VCaP (cell line): ENCODE measurements around the gene SPON2.

ENCODE experiments used
- H3K27ac ChIP-seq: fragments of 450-650 bp; 2 replicates; pipeline ENCODE4 v1.5.1; 2017
- TF ChIP-seq, protein P1 (sequence below): fragments of 450-650 bp; conservative IDR thresholded peaks from 2 replicates; pipeline ENCODE4 v1.5.1; 2017; ENCODE audit warnings: mild to moderate bottlenecking, moderate library complexity

The SPON2 gene

DNA sequence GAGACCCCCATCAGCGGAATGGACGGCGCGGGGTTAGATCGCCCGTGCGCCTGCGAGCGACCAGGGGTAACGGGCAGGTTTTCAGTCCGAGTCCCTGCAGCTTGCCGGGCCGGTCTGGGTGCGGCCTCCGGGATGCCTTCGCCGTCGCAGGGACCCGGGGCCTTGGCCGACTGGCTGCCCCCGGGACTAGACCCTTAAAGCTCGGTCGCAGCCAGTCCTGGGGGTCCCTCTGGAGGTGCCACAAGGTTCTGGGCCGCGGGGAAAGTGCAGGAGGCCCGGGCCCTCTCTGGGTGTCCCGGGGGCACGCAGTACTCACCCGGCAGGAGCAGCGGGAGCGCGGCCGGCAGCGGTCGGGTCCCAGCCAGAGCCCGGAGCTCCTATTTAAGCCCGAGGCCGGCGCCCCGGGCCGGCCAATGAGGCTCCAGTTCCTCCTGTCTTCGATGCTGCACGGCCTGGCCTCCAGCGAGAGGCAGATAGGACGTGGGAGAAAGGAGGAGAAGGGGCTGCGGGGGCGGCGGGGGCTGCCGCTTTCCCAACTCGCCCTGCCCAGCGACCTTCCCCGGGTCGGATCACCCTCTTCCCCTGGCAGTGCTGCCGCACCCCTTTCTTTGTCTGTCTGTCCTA, at the start of gene SPON2:
SPON2 (minus strand) TSS at position 356 of the 624 bp plus-strand sequence.
- H3K27ac ChIP-seq: peak within 1 kb of the TSS; percentile 100
- TF ChIP-seq, protein P1, sequence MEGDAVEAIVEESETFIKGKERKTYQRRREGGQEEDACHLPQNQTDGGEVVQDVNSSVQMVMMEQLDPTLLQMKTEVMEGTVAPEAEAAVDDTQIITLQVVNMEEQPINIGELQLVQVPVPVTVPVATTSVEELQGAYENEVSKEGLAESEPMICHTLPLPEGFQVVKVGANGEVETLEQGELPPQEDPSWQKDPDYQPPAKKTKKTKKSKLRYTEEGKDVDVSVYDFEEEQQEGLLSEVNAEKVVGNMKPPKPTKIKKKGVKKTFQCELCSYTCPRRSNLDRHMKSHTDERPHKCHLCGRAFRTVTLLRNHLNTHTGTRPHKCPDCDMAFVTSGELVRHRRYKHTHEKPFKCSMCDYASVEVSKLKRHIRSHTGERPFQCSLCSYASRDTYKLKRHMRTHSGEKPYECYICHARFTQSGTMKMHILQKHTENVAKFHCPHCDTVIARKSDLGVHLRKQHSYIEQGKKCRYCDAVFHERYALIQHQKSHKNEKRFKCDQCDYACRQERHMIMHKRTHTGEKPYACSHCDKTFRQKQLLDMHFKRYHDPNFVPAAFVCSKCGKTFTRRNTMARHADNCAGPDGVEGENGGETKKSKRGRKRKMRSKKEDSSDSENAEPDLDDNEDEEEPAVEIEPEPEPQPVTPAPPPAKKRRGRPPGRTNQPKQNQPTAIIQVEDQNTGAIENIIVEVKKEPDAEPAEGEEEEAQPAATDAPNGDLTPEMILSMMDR: no peak

DNA sequence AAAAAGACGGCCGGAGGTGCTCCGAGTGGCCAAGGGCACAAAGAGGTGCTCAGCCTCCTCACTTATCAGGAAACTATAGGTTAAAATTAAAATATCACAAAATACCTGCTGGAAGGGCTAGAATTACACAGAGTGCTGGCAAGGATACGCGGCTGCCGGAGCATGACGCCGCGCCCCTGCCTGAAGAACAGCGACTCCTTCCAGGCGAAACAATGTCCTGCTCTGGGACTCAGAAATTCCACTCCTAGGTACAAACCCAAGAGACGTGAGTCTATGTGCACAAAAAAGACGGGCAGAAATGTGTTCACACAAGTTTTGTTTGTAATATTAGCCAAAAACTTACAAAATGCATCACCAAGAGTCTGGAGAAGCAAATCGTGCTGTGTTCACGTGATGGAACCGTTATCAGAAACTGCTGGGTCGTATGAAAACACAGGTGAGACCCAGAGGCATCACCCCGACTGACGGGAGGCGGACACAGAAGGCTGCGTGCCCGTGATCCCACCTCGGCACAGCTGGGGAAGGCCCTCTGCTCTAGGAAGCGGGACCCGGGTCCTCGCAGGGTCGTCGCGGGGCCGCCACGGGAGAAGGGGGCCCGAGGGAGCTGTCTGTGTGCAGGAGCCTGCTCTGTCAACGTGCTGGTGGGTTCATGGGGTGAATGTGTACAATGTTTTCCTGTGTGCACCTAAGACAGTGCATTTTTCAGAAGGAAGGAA, 48.9 kb upstream of the SPON2 start:
- H3K27ac ChIP-seq: 0 out of 2 replicates have a peak overlapping the region, but pooled peaks have one; percentile 5
- TF ChIP-seq, protein P1: no peak

DNA sequence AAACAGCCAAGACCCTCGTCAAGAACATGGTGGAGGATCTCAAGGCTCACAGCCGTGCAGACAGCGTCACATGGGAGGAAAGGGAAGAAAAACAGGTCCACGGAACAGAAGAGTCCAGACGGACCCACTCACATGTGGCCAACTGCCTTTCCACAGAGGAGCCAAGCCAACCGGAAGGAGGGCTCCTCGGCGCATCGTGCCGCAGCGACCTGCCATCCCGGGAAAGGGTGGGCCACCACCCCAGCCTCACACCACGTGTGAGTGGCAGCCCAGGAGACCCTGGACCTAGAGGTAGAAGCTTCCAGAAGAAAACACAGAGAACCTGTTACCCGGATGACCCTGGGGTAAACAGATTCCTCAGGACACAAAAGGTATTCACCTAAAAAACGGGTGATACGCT, 48.2 kb upstream of the SPON2 start:
- no peak overlapping the region; the same call in 1 of the 2 replicates for H3K27ac ChIP-seq
- TF ChIP-seq, protein P1: no peak

DNA sequence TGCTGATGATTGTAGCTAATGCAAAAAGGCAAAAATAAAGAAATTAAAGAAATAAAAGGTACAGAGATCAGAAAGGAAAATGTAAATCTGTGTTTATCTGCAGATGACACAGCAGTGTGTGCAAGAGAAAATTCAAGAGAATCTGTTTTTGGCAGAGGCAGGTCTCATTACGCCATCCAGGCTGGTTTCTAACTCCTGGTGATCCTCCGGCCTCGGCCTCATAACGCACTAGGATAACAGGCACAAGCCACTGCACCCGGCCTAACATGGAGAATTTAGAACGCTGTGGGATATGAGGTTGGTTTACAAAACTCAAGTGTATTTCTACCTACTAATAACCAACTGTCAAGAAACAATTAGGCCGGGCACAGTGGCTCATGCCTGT, 47.2 kb upstream of the SPON2 start:
- H3K27ac ChIP-seq: no peak overlapping the region; the same call in 1 of the 2 replicates
- TF ChIP-seq, protein P1: no peak

DNA sequence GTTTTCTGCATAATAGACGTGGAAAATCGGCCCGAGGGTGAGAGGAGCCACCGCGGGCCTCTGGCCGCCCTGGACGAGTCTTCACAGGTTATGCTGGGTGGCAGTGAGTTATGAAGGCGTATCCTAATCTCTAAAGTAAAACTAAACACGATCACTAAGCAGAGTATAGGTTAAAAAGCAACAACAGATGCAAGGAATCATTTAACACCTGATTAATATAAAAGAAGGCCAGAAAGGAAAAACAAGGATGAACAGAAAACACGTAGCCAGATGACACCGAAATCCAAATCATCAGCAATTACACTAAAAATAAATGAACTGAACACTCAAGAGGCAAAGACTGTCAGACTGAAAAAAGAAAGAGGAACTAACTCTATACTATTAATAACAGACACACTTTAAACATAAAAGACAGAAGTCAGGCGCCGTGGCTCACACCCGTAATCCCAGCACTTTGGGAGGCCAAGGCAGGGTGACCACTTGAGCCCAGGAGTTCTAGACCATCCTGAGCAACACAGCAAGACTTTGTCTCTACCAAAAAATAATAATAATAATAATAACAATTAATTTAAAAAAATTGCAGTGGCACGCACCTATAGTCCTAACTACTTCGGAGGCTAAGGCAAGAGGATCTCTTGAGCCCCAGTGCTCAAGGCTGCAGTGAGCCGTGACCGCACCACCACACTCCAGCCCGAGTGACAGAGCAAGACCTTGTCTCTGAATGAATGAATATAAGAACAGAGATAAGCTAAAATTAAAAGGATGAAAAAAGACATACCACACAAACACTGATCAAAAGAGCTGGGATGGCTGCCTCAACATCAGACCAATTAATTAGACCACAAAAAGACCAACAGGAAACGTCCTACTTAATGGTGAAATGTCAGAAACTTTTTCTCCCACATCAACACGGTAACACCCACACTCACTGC, 46.5 kb upstream of the SPON2 start:
- TF ChIP-seq, protein P1: no peak
- no peak overlapping the region for H3K27ac ChIP-seq

DNA sequence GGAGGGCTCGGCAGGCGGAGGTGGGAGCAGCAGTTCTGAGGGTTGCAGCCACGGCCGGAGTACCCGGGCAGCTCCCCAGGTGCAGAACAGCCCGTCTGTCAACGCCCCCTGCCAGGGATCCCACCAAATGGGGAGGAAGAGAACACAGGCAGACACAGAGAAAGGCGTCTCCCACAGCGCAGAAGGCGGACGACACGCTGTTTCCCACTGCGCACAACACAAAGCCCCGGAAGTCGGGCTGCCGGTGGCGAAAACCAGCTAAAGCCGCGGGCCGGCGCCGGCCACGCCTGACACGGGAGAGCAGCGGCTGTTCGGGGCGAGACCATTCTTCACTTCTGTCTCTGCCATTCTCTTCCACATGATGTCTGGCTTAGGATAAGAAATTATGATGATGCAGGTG, 45.0 kb upstream of the SPON2 start:
- TF ChIP-seq, protein P1: no peak
- H3K27ac ChIP-seq: peak overlapping the region; percentile 94

DNA sequence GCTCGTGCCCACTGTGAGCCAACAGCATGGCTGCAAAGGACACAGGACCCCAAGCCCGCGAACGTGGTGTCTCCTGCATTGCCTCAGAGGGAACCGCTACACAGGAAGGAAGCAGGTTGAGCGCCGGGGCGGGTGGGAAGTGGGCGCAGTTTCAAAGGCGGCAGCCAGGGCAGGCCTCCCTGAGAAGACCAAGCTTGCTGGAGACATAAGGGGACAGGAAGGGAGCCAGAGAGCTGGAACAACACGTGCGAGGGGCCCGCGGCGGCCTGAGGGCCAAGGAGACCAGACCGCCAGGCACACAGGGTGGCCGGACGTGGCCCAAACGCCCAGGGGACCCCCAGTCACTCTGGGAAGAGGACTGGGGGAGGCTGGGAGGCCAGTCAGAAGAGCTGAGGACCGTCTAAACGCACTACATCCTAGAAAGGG, 44.5 kb upstream of the SPON2 start:
- TF ChIP-seq, protein P1: no peak
- H3K27ac ChIP-seq: peak overlapping the region; percentile 94
